Right lobe of liver (tissue), 4 donors: ENCODE results near the gene SPATA20.

Experiments used
- POLR2A ChIP-seq: fragments of 450-650 bp; IDR thresholded peaks from one replicate; pipeline ENCODE4 v1.6.1; 2017; ENCODE audit warnings: antibody characterized with exemption, mild to moderate bottlenecking
- TF ChIP-seq, protein P1 (sequence below), 4 donors: fragments of 200-600 bp in 3 of 4; fragments of 450-650 bp in 1 of 4; IDR thresholded peaks; one replicate each; pipeline versions ENCODE4 v1.5.1 to v1.8.0; 2016 to 2022; ENCODE audit warnings: antibody characterized with exemption in 4 of 4, mild to moderate bottlenecking in 2 of 4
- donor health status: DM: no; HTN: no; CAD: no.
- donor health status: DM: no; HTN: no; CAD: no.
- donor health status: DM: no; HTN: yes; CAD: no.

DNA sequence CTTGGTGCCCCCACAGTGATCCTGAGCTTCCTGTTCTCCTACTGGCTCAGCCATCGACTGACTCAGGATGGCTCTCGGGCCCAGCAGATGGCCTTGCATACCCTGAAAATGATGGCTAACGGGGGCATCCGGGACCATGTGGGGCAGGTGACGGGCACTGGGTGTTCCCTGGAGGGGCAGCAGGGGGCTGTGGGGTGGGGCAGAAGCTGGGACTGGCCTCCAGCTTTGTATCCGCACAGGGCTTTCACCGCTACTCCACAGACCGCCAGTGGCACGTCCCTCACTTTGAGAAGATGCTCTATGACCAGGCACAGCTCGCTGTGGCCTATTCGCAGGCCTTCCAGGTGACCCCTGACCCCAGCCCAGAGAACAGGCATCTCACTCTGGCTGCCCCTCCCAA is 3.0 kb downstream of the SPATA20 start:
- TF ChIP-seq, protein P1, sequence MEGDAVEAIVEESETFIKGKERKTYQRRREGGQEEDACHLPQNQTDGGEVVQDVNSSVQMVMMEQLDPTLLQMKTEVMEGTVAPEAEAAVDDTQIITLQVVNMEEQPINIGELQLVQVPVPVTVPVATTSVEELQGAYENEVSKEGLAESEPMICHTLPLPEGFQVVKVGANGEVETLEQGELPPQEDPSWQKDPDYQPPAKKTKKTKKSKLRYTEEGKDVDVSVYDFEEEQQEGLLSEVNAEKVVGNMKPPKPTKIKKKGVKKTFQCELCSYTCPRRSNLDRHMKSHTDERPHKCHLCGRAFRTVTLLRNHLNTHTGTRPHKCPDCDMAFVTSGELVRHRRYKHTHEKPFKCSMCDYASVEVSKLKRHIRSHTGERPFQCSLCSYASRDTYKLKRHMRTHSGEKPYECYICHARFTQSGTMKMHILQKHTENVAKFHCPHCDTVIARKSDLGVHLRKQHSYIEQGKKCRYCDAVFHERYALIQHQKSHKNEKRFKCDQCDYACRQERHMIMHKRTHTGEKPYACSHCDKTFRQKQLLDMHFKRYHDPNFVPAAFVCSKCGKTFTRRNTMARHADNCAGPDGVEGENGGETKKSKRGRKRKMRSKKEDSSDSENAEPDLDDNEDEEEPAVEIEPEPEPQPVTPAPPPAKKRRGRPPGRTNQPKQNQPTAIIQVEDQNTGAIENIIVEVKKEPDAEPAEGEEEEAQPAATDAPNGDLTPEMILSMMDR (IDR thresholded peaks at IDR 0.05), result no peak
- TF ChIP-seq POLR2A, result no peak
